ENCODE measurements around the gene WDR1.

Gene WDR1

GRCh38 chr4:10036807-10037342 is 79.7 kb downstream of the WDR1 start:
- DNase-seq (ENCODE audit: low spot score): no peak

- no peak for DNase-seq (ENCODE audit: low spot score)
Measured at GRCh38 chr4:10035130-10035529, 81.5 kb downstream of the WDR1 start.

- DNase-seq (ENCODE audit: low spot score): no peak
Measured at GRCh38 chr4:10034612-10035104, 81.9 kb downstream of the WDR1 start.

GRCh38 chr4:10034136-10034535 is 82.5 kb downstream of the WDR1 start:
- DNase-seq (ENCODE audit: low spot score): no peak

- no peak for DNase-seq (ENCODE audit: low spot score)
Measured at GRCh38 chr4:10033191-10033881, 83.3 kb downstream of the WDR1 start.

GRCh38 chr4:10032625-10033024 is 84.0 kb downstream of the WDR1 start:
- no peak for DNase-seq (ENCODE audit: low spot score)

GRCh38 chr4:10031668-10032590 is 84.7 kb downstream of the WDR1 start:
- DNase-seq (ENCODE audit: low spot score): peak; percentile 51

- DNase-seq (ENCODE audit: low spot score): no peak
Measured at GRCh38 chr4:10030972-10031667, 85.5 kb downstream of the WDR1 start.

- DNase-seq (ENCODE audit: low spot score): no peak
Measured at GRCh38 chr4:10029403-10029802, 87.2 kb downstream of the WDR1 start.

- DNase-seq (ENCODE audit: low spot score): peak; percentile 24
Measured at GRCh38 chr4:10028910-10029309, 87.7 kb downstream of the WDR1 start.

GRCh38 chr4:10026485-10026884 is 90.1 kb downstream of the WDR1 start:
- no peak for DNase-seq (ENCODE audit: low spot score)

GRCh38 chr4:10025230-10025806 is 91.3 kb downstream of the WDR1 start:
- DNase-seq (ENCODE audit: low spot score): no peak
